HEK293 (cell line): ENCODE data around the gene SMAD4.

ENCODE experiments used
- BCL11B ChIP-seq: fragments of 450-650 bp; formaldehyde crosslinking; IDR thresholded peaks from 2 replicates; pipeline ENCODE4 v1.5.1; 2016; ENCODE audit warnings: low read depth, missing biosample characterization, missing genetic modification characterization
- CTCF ChIP-seq: fragments of 450-650 bp; formaldehyde crosslinking; IDR thresholded peaks from 2 replicates; pipeline ENCODE4 v1.5.1; 2016; ENCODE audit warnings: missing biosample characterization, missing genetic modification characterization
- KLF1 ChIP-seq: fragments of 450-650 bp; formaldehyde crosslinking; IDR thresholded peaks from 2 replicates; pipeline ENCODE4 v1.5.1; 2016; ENCODE audit warnings: missing biosample characterization, missing genetic modification characterization
- TRIM28 ChIP-seq: IDR thresholded peaks from 2 replicates; pipeline ENCODE4 v1.6.1; 2011; ENCODE audit warnings: low read length, control low read depth, borderline replicate concordance

GRCh38 chr18:51121597-51121857, 91.5 kb downstream of the SMAD4 start:
- no peak for TF ChIP-seq BCL11B (tag by site-specific recombination)
- no peak for TF ChIP-seq TRIM28
- no peak for TF ChIP-seq KLF1 (tag by site-specific recombination)
- TF ChIP-seq CTCF (tag by site-specific recombination), result no peak
